ENCODE measurements around the gene NPL.

Gene NPL

GRCh38 chr1:182862827-182863226, 73.3 kb downstream of the NPL start:
- Histone ChIP-seq H3F3A (ENCODE audit: insufficient read depth) (peaks cover 32% of the 10 kb centered on the region), H3K9ac (ENCODE audit: low read length) (no peak overlapping the region), H3K9me2 (replicated peaks; ENCODE audit: insufficient read depth, low read length) (no peaks in the 10 kb centered on the region), H3K79me2 (ENCODE audit: insufficient read depth, low read length) (peaks cover 45% of the 10 kb centered on the region), H3K36me3 (ENCODE audit: low read length) (peaks cover 97% of the 10 kb centered on the region), H3K9me3 (ENCODE audit: insufficient read depth, low read length) (no peaks in the 10 kb centered on the region), H4K20me1 (ENCODE audit: low read depth, low read length) (peaks cover 19% of the 10 kb centered on the region), H3K27me3 (ENCODE audit: low read length) (no peaks in the 10 kb centered on the region), H2AFZ (ENCODE audit: low read depth, low read length, severe bottlenecking) (no peak overlapping the region), H3K27ac (ENCODE audit: low read depth, low read length) (no peak overlapping the region), H3K4me3 (ENCODE audit: insufficient read depth, low read length, poor library complexity, severe bottlenecking) (no peak overlapping the region), H3K4me2 (ENCODE audit: low read depth, low read length, poor library complexity, severe bottlenecking) (no peak overlapping the region)
- TF ChIP-seq EZH2phosphoT487 (conservative IDR thresholded peaks at IDR 0.05; ENCODE audit: low read length), result no peak
- TF ChIP-seq, protein P1, sequence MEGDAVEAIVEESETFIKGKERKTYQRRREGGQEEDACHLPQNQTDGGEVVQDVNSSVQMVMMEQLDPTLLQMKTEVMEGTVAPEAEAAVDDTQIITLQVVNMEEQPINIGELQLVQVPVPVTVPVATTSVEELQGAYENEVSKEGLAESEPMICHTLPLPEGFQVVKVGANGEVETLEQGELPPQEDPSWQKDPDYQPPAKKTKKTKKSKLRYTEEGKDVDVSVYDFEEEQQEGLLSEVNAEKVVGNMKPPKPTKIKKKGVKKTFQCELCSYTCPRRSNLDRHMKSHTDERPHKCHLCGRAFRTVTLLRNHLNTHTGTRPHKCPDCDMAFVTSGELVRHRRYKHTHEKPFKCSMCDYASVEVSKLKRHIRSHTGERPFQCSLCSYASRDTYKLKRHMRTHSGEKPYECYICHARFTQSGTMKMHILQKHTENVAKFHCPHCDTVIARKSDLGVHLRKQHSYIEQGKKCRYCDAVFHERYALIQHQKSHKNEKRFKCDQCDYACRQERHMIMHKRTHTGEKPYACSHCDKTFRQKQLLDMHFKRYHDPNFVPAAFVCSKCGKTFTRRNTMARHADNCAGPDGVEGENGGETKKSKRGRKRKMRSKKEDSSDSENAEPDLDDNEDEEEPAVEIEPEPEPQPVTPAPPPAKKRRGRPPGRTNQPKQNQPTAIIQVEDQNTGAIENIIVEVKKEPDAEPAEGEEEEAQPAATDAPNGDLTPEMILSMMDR (IDR thresholded peaks at IDR 0.05; ENCODE audit: insufficient read depth, low read length, poor library complexity, severe bottlenecking), result no peak

GRCh38 chr1:182863940-182864339, 74.4 kb downstream of the NPL start:
- Histone ChIP-seq H3K36me3 (ENCODE audit: low read length) (peaks cover 96% of the 10 kb centered on the region), H4K20me1 (ENCODE audit: low read depth, low read length) (peaks cover 17% of the 10 kb centered on the region), H3K79me2 (ENCODE audit: insufficient read depth, low read length) (peaks cover 39% of the 10 kb centered on the region)

GRCh38 chr1:182867861-182868260, 78.3 kb downstream of the NPL start:
- no peaks in the 10 kb centered on the region for H3K9me3 ChIP-seq (ENCODE audit: insufficient read depth, low read length)
- TF ChIP-seq, protein P1 (IDR thresholded peaks at IDR 0.05; ENCODE audit: insufficient read depth, low read length, poor library complexity, severe bottlenecking), result no peak
- no peak for TF ChIP-seq EZH2phosphoT487 (conservative IDR thresholded peaks at IDR 0.05; ENCODE audit: low read length)
- H3K79me2 ChIP-seq (ENCODE audit: insufficient read depth, low read length), result peaks cover 25% of the 10 kb centered on the region
- no peaks in the 10 kb centered on the region for H3K27me3 ChIP-seq (ENCODE audit: low read length)
- no peak overlapping the region for H3K27ac ChIP-seq (ENCODE audit: low read depth, low read length)
- H4K20me1 ChIP-seq (ENCODE audit: low read depth, low read length), result peaks cover 15% of the 10 kb centered on the region; the same call in 1 of the 2 replicates
- H2AFZ ChIP-seq (ENCODE audit: low read depth, low read length, severe bottlenecking), result no peak overlapping the region
- H3F3A ChIP-seq (ENCODE audit: insufficient read depth), result peaks cover 47% of the 10 kb centered on the region
- no peaks in the 10 kb centered on the region for H3K9me2 ChIP-seq (replicated peaks; ENCODE audit: insufficient read depth, low read length)
- peaks cover 90% of the 10 kb centered on the region for H3K36me3 ChIP-seq (ENCODE audit: low read length)
- no peak overlapping the region for H3K4me3 ChIP-seq (ENCODE audit: insufficient read depth, low read length, poor library complexity, severe bottlenecking)
- H3K9ac ChIP-seq (ENCODE audit: low read length), result no peak overlapping the region
- no peak overlapping the region for H3K4me2 ChIP-seq (ENCODE audit: low read depth, low read length, poor library complexity, severe bottlenecking)

More at GRCh38 chr1:182863940-182864339, 74.4 kb downstream of the NPL start:
- H3K9ac ChIP-seq (ENCODE audit: low read length), result no peak overlapping the region
- no peaks in the 10 kb centered on the region for H3K9me2 ChIP-seq (replicated peaks; ENCODE audit: insufficient read depth, low read length)
- TF ChIP-seq, protein P1 (IDR thresholded peaks at IDR 0.05; ENCODE audit: insufficient read depth, low read length, poor library complexity, severe bottlenecking), result no peak
- no peak for TF ChIP-seq EZH2phosphoT487 (conservative IDR thresholded peaks at IDR 0.05; ENCODE audit: low read length)
- no peak overlapping the region for H2AFZ ChIP-seq (ENCODE audit: low read depth, low read length, severe bottlenecking)
- H3K4me2 ChIP-seq (ENCODE audit: low read depth, low read length, poor library complexity, severe bottlenecking), result no peak overlapping the region
- H3F3A ChIP-seq (ENCODE audit: insufficient read depth), result peaks cover 31% of the 10 kb centered on the region
- no peak overlapping the region for H3K27ac ChIP-seq (ENCODE audit: low read depth, low read length)
- no peak overlapping the region for H3K4me3 ChIP-seq (ENCODE audit: insufficient read depth, low read length, poor library complexity, severe bottlenecking)
- H3K9me3 ChIP-seq (ENCODE audit: insufficient read depth, low read length), result no peaks in the 10 kb centered on the region
- no peaks in the 10 kb centered on the region for H3K27me3 ChIP-seq (ENCODE audit: low read length)

Data from SU-DHL-6 (cell line).